ENCODE measurements around the gene SPATA3. TPM values are rescaled to one million over a fixed set of nuclear protein-coding genes. Genes with fewer than 3 reads are reported as not detected.

Gene SPATA3
- total and polyA plus RNA-seq, 2 donors (not counting 1 experiment from before 2014, with no cell fraction given), result not detected

DNA sequence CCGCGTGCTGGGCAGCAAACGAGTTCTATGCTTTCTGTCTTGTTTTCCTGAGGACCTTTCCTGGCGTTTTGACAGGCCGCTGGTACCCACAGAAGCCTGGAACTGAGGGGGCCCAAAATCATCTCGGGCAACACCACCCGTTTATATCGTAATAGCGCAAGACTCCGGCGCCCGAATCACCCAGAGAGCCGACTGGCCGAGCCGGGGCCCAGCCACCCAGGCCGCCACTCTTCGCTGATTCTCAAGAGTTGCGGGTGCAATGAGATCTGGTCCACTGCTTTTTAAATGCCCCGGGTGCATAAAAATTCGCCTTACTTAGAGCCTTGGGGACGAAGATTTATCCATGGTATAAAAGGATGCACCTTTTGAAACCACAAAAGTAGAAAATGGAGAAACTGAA, 6.2 kb upstream of the SPATA3 start:
- no peak overlapping the region for H3K9ac ChIP-seq (ENCODE audit: insufficient read depth, low read length)
- no peaks in the 10 kb centered on the region for H3K4me1 ChIP-seq (ENCODE audit: control insufficient read depth, extremely low read depth, insufficient read depth, low read length)
- no peak overlapping the region for H3K4me3 ChIP-seq (replicated peaks in 1 of 4; ENCODE audit: control extremely low read depth in 1 of 4, insufficient read depth in 1 of 4, low read depth in 3 of 4, low read length in 4 of 4)
- no peak overlapping the region for H3K27ac ChIP-seq (ENCODE audit: insufficient read depth, low read length)
- H3K4me2 ChIP-seq (ENCODE audit: extremely low read depth, insufficient read depth, low read length), result no peak overlapping the region
- H4K20me1 ChIP-seq (ENCODE audit: control insufficient read depth, extremely low read depth, insufficient read depth, low read length), result no peaks in the 10 kb centered on the region
- no peak overlapping the region for H2AFZ ChIP-seq (ENCODE audit: low read length)
- no peaks in the 10 kb centered on the region for H3K79me2 ChIP-seq (ENCODE audit: control insufficient read depth, insufficient read depth, low read length)
- H3K9me3 ChIP-seq (ENCODE audit: control insufficient read depth, insufficient read depth, low read depth, low read length), result no peaks in the 10 kb centered on the region
- TF ChIP-seq, protein P1, sequence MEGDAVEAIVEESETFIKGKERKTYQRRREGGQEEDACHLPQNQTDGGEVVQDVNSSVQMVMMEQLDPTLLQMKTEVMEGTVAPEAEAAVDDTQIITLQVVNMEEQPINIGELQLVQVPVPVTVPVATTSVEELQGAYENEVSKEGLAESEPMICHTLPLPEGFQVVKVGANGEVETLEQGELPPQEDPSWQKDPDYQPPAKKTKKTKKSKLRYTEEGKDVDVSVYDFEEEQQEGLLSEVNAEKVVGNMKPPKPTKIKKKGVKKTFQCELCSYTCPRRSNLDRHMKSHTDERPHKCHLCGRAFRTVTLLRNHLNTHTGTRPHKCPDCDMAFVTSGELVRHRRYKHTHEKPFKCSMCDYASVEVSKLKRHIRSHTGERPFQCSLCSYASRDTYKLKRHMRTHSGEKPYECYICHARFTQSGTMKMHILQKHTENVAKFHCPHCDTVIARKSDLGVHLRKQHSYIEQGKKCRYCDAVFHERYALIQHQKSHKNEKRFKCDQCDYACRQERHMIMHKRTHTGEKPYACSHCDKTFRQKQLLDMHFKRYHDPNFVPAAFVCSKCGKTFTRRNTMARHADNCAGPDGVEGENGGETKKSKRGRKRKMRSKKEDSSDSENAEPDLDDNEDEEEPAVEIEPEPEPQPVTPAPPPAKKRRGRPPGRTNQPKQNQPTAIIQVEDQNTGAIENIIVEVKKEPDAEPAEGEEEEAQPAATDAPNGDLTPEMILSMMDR (conservative IDR thresholded peaks at IDR 0.05 in 1 of 2, IDR thresholded peaks at IDR 0.05 in 1 of 2; ENCODE audit: low read depth in 1 of 2, low read length in 2 of 2), result no peak
- TF ChIP-seq EZH2 (IDR thresholded peaks at IDR 0.05; ENCODE audit: low read length, missing control alignments), result no peak
- no peak for DNase-seq (ENCODE audit: low read depth in 2 of 2)
- H3K36me3 ChIP-seq (ENCODE audit: control insufficient read depth, insufficient read depth, low read length), result no peaks in the 10 kb centered on the region
- peaks cover 4% of the 10 kb centered on the region for H3K27me3 ChIP-seq (ENCODE audit: control insufficient read depth, insufficient read depth, low read length)

DNA sequence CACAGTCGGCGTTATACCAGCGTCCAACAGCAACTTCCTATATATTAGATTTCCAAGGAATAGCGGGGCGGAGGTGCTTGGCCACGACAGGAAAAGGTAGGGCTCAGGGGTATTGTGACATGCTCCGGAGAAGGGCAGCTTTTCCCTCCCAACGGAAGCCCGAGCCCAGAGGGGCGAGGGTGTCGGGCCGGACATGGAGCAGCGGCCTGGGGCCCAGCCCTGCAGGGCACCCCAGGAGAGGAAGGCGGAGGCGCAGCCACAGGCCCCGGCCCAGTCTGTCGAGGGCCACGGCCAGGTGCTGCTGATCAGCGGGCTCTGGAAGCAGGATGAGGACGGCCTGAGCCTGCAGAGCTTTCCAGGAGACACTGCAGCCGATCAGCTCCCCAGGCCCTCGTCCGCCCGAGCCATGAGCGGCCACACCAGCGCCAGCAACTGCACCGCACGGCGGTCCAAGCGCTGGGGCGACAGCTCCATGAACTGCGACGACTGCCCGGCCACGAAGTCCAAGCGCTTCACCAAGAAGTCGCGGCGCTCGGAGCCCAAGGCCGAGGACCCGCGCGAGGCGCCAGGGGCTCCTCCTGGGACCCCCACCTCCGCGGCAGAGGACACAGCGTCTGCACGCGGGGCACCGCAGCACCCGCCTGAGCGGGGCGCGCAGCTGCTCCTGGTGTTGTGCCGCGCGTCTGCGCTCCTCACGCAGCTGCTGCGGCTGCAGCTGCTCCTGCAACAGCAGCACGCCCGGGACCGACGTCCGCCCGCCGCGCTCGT, 5.6 kb upstream of the SPATA3 start:
- Histone ChIP-seq H2AFZ (ENCODE audit: low read length) (no peak overlapping the region), H3K36me3 (ENCODE audit: control insufficient read depth, insufficient read depth, low read length) (no peaks in the 10 kb centered on the region), H4K20me1 (ENCODE audit: control insufficient read depth, extremely low read depth, insufficient read depth, low read length) (no peaks in the 10 kb centered on the region), H3K27me3 (ENCODE audit: control insufficient read depth, insufficient read depth, low read length) (peaks cover 4% of the 10 kb centered on the region), H3K4me1 (ENCODE audit: control insufficient read depth, extremely low read depth, insufficient read depth, low read length) (no peaks in the 10 kb centered on the region), H3K4me2 (ENCODE audit: extremely low read depth, insufficient read depth, low read length) (no peak overlapping the region), H3K9me3 (ENCODE audit: control insufficient read depth, insufficient read depth, low read depth, low read length) (no peaks in the 10 kb centered on the region), H3K79me2 (ENCODE audit: control insufficient read depth, insufficient read depth, low read length) (no peaks in the 10 kb centered on the region), H3K4me3 (replicated peaks in 1 of 4; ENCODE audit: control extremely low read depth in 1 of 4, insufficient read depth in 1 of 4, low read depth in 3 of 4, low read length in 4 of 4) (no peak overlapping the region), H3K9ac (ENCODE audit: insufficient read depth, low read length) (no peak overlapping the region), H3K27ac (ENCODE audit: insufficient read depth, low read length) (no peak overlapping the region)
- TF ChIP-seq, protein P1 (conservative IDR thresholded peaks at IDR 0.05 in 1 of 2, IDR thresholded peaks at IDR 0.05 in 1 of 2; ENCODE audit: low read depth in 1 of 2, low read length in 2 of 2), result no peak
- no peak for DNase-seq (ENCODE audit: low read depth in 2 of 2)

DNA sequence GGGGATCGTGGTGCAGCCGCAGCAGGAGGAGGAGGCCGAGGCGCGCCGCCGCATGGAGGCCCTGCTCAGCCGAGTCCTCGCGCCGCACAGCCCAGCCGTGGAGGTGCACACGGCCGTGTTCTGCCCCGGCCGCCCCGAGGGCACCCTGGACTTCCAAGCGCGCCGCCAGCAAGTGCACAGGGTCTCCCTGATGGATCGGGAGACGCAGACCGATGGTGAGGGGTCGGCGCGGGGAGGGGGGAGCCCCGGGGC, 5.1 kb upstream of the SPATA3 start:
- Histone ChIP-seq H2AFZ (ENCODE audit: low read length) (no peak overlapping the region), H3K79me2 (ENCODE audit: control insufficient read depth, insufficient read depth, low read length) (no peaks in the 10 kb centered on the region), H3K9ac (ENCODE audit: insufficient read depth, low read length) (no peak overlapping the region), H3K27ac (ENCODE audit: insufficient read depth, low read length) (no peak overlapping the region), H4K20me1 (ENCODE audit: control insufficient read depth, extremely low read depth, insufficient read depth, low read length) (no peaks in the 10 kb centered on the region), H3K4me2 (ENCODE audit: extremely low read depth, insufficient read depth, low read length) (no peak overlapping the region), H3K4me3 (replicated peaks in 1 of 4; ENCODE audit: control extremely low read depth in 1 of 4, insufficient read depth in 1 of 4, low read depth in 3 of 4, low read length in 4 of 4) (no peak overlapping the region), H3K27me3 (ENCODE audit: control insufficient read depth, insufficient read depth, low read length) (peaks cover 4% of the 10 kb centered on the region), H3K36me3 (ENCODE audit: control insufficient read depth, insufficient read depth, low read length) (no peaks in the 10 kb centered on the region), H3K4me1 (ENCODE audit: control insufficient read depth, extremely low read depth, insufficient read depth, low read length) (no peaks in the 10 kb centered on the region), H3K9me3 (ENCODE audit: control insufficient read depth, insufficient read depth, low read depth, low read length) (no peaks in the 10 kb centered on the region)
- no peak for DNase-seq (ENCODE audit: low read depth in 2 of 2)
- no peak for TF ChIP-seq EZH2 (IDR thresholded peaks at IDR 0.05; ENCODE audit: low read length, missing control alignments)
- TF ChIP-seq, protein P1 (conservative IDR thresholded peaks at IDR 0.05 in 1 of 2, IDR thresholded peaks at IDR 0.05 in 1 of 2; ENCODE audit: low read depth in 1 of 2, low read length in 2 of 2), result no peak
